ENCODE results near the gene MB21D2. TPM values are rescaled to one million over a fixed set of nuclear protein-coding genes. Genes with fewer than 3 reads are reported as not detected.

The MB21D2 gene
- total RNA-seq, 6 experiments from 2014 or later: 17.2 to 20.9 (median 19.5) TPM

DNA sequence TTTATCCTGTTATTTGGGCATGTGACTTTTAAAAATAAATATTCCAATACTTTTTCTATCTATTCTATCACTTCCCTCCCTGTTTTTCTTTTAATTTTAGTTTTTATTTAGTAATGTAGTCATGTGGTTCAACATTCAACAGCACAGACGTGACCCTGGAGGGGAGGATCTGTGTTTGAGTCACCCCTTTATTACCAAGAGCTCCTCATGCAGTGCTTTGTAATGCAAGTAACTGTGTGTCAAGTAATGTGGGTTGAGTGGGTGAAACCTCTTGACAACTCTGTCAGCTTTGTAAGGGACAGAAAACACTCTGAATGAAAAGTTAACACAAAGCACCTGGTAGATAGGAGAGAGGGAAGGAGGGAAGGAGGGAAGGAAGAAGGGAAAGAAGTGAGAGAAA lies 100.6 kb downstream of the MB21D2 start:
- no peaks in the 10 kb centered on the region for H3K36me3 Mint-ChIP-seq (ENCODE audit: low read depth)
- H3K27ac Mint-ChIP-seq: peak overlapping the region; percentile 62
- peak overlapping the region; percentile 12 for H3K4me3 Mint-ChIP-seq
- H3K27me3 Mint-ChIP-seq (ENCODE audit: insufficient read depth): peaks cover 3% of the 10 kb centered on the region
- H3K9me3 Mint-ChIP-seq: no peaks in the 10 kb centered on the region
- TF ChIP-seq, protein P1, sequence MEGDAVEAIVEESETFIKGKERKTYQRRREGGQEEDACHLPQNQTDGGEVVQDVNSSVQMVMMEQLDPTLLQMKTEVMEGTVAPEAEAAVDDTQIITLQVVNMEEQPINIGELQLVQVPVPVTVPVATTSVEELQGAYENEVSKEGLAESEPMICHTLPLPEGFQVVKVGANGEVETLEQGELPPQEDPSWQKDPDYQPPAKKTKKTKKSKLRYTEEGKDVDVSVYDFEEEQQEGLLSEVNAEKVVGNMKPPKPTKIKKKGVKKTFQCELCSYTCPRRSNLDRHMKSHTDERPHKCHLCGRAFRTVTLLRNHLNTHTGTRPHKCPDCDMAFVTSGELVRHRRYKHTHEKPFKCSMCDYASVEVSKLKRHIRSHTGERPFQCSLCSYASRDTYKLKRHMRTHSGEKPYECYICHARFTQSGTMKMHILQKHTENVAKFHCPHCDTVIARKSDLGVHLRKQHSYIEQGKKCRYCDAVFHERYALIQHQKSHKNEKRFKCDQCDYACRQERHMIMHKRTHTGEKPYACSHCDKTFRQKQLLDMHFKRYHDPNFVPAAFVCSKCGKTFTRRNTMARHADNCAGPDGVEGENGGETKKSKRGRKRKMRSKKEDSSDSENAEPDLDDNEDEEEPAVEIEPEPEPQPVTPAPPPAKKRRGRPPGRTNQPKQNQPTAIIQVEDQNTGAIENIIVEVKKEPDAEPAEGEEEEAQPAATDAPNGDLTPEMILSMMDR (IDR thresholded peaks at IDR 0.05): no peak
- peaks cover 79% of the 10 kb centered on the region for H3K4me1 Mint-ChIP-seq (ENCODE audit: low read depth)
- DNase-seq: peak; percentile 72

- H3K9me3 Mint-ChIP-seq: no peaks in the 10 kb centered on the region
- peak; percentile 67 for DNase-seq
- H3K27ac Mint-ChIP-seq: peak overlapping the region; percentile 84
- H3K4me3 Mint-ChIP-seq: peak overlapping the region; percentile 69
- TF ChIP-seq, protein P1 (IDR thresholded peaks at IDR 0.05): peak; percentile 92
- H3K4me1 Mint-ChIP-seq (ENCODE audit: low read depth): peaks cover 73% of the 10 kb centered on the region
- peaks cover 1% of the 10 kb centered on the region for H3K27me3 Mint-ChIP-seq (ENCODE audit: insufficient read depth)
- no peaks in the 10 kb centered on the region for H3K36me3 Mint-ChIP-seq (ENCODE audit: low read depth)
Measured at GRCh38 chr3:192816351-192816750, 101.3 kb downstream of the MB21D2 start.

GRCh38 chr3:192812743-192813383 lies 104.8 kb downstream of the MB21D2 start:
- TF ChIP-seq, protein P1 (IDR thresholded peaks at IDR 0.05): peak; percentile 83
- peaks cover 48% of the 10 kb centered on the region for H3K4me1 Mint-ChIP-seq (ENCODE audit: low read depth)
- H3K27me3 Mint-ChIP-seq (ENCODE audit: insufficient read depth): peaks cover 3% of the 10 kb centered on the region
- peak; percentile 56 for DNase-seq
- H3K4me3 Mint-ChIP-seq: no peak overlapping the region
- no peaks in the 10 kb centered on the region for H3K9me3 Mint-ChIP-seq
- peak overlapping the region; percentile 40 for H3K27ac Mint-ChIP-seq
- H3K36me3 Mint-ChIP-seq (ENCODE audit: low read depth): no peaks in the 10 kb centered on the region

GRCh38 chr3:192805711-192806110 lies 111.9 kb downstream of the MB21D2 start:
- Mint-ChIP-seq H3K27ac (no peak overlapping the region), H3K36me3 (ENCODE audit: low read depth) (no peaks in the 10 kb centered on the region), H3K4me3 (no peak overlapping the region), H3K4me1 (ENCODE audit: low read depth) (peaks cover 13% of the 10 kb centered on the region), H3K9me3 (no peaks in the 10 kb centered on the region), H3K27me3 (ENCODE audit: insufficient read depth) (peaks cover 2% of the 10 kb centered on the region; the same call in 1 of the 2 replicates)
- TF ChIP-seq, protein P1 (IDR thresholded peaks at IDR 0.05): no peak
- DNase-seq: no peak

- Mint-ChIP-seq H3K27ac (no peak overlapping the region), H3K4me1 (ENCODE audit: low read depth) (peaks cover 8% of the 10 kb centered on the region), H3K36me3 (ENCODE audit: low read depth) (peaks cover 2% of the 10 kb centered on the region; the same call in 1 of the 2 replicates), H3K9me3 (no peaks in the 10 kb centered on the region), H3K4me3 (no peak overlapping the region), H3K27me3 (ENCODE audit: insufficient read depth) (peaks cover 2% of the 10 kb centered on the region)
- no peak for DNase-seq
- TF ChIP-seq, protein P1 (IDR thresholded peaks at IDR 0.05): no peak
Measured at GRCh38 chr3:192804502-192804901, 113.2 kb downstream of the MB21D2 start.
